NCI-H2107 (cell line): Measurements from ENCODE around the gene OSBPL1A.

Experiments
- DNase-seq: peaks from one replicate; lab custom pipeline; 2025; lab: John Stamatoyannopoulos, UW

The OSBPL1A gene

GRCh38 chr18:24341361-24341760, 56.3 kb downstream of the OSBPL1A start:
- no peak for DNase-seq

GRCh38 chr18:24333084-24333483, 64.5 kb downstream of the OSBPL1A start:
- DNase-seq, result no peak

GRCh38 chr18:24326211-24326610, 71.4 kb downstream of the OSBPL1A start:
- DNase-seq, result no peak

GRCh38 chr18:24322584-24323136, 75.0 kb downstream of the OSBPL1A start:
- DNase-seq, result no peak

GRCh38 chr18:24321071-24321470, 76.6 kb downstream of the OSBPL1A start:
- DNase-seq, result no peak

GRCh38 chr18:24319757-24320156, 77.9 kb downstream of the OSBPL1A start:
- no peak for DNase-seq

GRCh38 chr18:24317370-24317769, 80.3 kb downstream of the OSBPL1A start:
- DNase-seq, result no peak

GRCh38 chr18:24315170-24315569, 82.5 kb downstream of the OSBPL1A start:
- no peak for DNase-seq

- DNase-seq, result no peak
These were observed 91.4 kb downstream of the OSBPL1A start for GRCh38 chr18:24306201-24306600.

GRCh38 chr18:24300703-24301102, 96.9 kb downstream of the OSBPL1A start:
- DNase-seq, result no peak

- no peak for DNase-seq
These were observed 101.3 kb downstream of the OSBPL1A start for GRCh38 chr18:24296276-24296675.

- no peak for DNase-seq
These were observed 104.4 kb downstream of the OSBPL1A start for GRCh38 chr18:24293254-24293653.

- DNase-seq, result no peak
These were observed 119.0 kb downstream of the OSBPL1A start for GRCh38 chr18:24278591-24278990.

- no peak for DNase-seq
These were observed 120.0 kb downstream of the OSBPL1A start for GRCh38 chr18:24277516-24278195.

- no peak for DNase-seq
These were observed 120.6 kb downstream of the OSBPL1A start for GRCh38 chr18:24276994-24277393.

GRCh38 chr18:24274837-24275236, 122.8 kb downstream of the OSBPL1A start:
- no peak for DNase-seq

- DNase-seq, result no peak
These were observed 124.0 kb downstream of the OSBPL1A start for GRCh38 chr18:24273596-24273995.

GRCh38 chr18:24272229-24272525, 125.4 kb downstream of the OSBPL1A start:
- no peak for DNase-seq

GRCh38 chr18:24271381-24272228, 126.0 kb downstream of the OSBPL1A start:
- DNase-seq, result no peak

GRCh38 chr18:24270937-24271380, 126.7 kb downstream of the OSBPL1A start:
- DNase-seq, result no peak

GRCh38 chr18:24270358-24270936, 127.2 kb downstream of the OSBPL1A start:
- DNase-seq, result no peak

GRCh38 chr18:24268784-24269550, 128.7 kb downstream of the OSBPL1A start:
- no peak for DNase-seq
